ENCODE measurements around the gene NOXO1. TPM values are rescaled to one million over a fixed set of nuclear protein-coding genes. Genes with fewer than 3 reads are reported as not detected.

The NOXO1 gene
- total and polyA plus RNA-seq, 9 of the 15 experiments (the other 6 are each of a cell fraction or from before 2014, with no cell fraction given): not detected

GRCh38 chr16:1942047-1942809 is 39.0 kb downstream of the NOXO1 start (continued):
- TF ChIP-seq FOS (IDR thresholded peaks at IDR 0.05; ENCODE audit: extremely low read depth, insufficient read length): no peak
- no peak for TF ChIP-seq SMC3 (conservative IDR thresholded peaks at IDR 0.05; ENCODE audit: insufficient read depth, low read depth, low read length)
- TF ChIP-seq PHTF2 (CRISPR knock-in tag; IDR thresholded peaks at IDR 0.05): no peak
- TF ChIP-seq MTA2 (IDR thresholded peaks at IDR 0.05; ENCODE audit: low read depth): no peak
- TF ChIP-seq TGIF2 (CRISPR knock-in tag; IDR thresholded peaks at IDR 0.05): no peak
- no peak for TF ChIP-seq USF1 (CRISPR knock-in tag; IDR thresholded peaks at IDR 0.05)
- TF ChIP-seq ADNP (tag; IDR thresholded peaks at IDR 0.05): no peak
- TF ChIP-seq KLF10 (CRISPR knock-in tag; IDR thresholded peaks at IDR 0.05): no peak
- TF ChIP-seq MNT (conservative IDR thresholded peaks at IDR 0.05): peak in 1 of 2 experiments; percentile 57; a peak in 1 of 4 replicates
- TF ChIP-seq ZNF639 (CRISPR knock-in tag; conservative IDR thresholded peaks at IDR 0.05 in 1 of 2, IDR thresholded peaks at IDR 0.05 in 1 of 2): 0 out of 4 replicates have a peak, but pooled peaks of 1 of the 2 experiments have one; percentile 22
- no peak for TF ChIP-seq ZNF324 (CRISPR knock-in tag; IDR thresholded peaks at IDR 0.05)
- TF ChIP-seq SRSF3 (IDR thresholded peaks at IDR 0.05; ENCODE audit: insufficient read depth, low read length): no peak
- no peak for TF ChIP-seq SREBF2 (CRISPR knock-in tag; IDR thresholded peaks at IDR 0.05)
- TF ChIP-seq CBX2 (IDR thresholded peaks at IDR 0.05; ENCODE audit: insufficient read depth, low read length, poor library complexity, severe bottlenecking): no peak
- no peak for TF ChIP-seq ZBTB2 (IDR thresholded peaks at IDR 0.05)
- no peak for TF ChIP-seq CXXC5 (CRISPR knock-in tag; IDR thresholded peaks at IDR 0.05)
- no peak for TF ChIP-seq ZNF354B (CRISPR knock-in tag; IDR thresholded peaks at IDR 0.05)
- no peak for TF ChIP-seq ZNF655 (CRISPR knock-in tag; IDR thresholded peaks at IDR 0.05)
- TF ChIP-seq ELF4 (CRISPR knock-in tag; IDR thresholded peaks at IDR 0.05): no peak
- peak; percentile 17; the same call in 1 of the 2 replicates for TF ChIP-seq SMARCC2 (IDR thresholded peaks at IDR 0.05; ENCODE audit: low read depth)
- TF ChIP-seq FOXK2 (conservative IDR thresholded peaks at IDR 0.05 in 1 of 2, IDR thresholded peaks at IDR 0.05 in 1 of 2; ENCODE audit: low read depth in 2 of 2): peak; percentile 51 to 62; a peak in 2 of 4 replicates
- no peak; a peak in 1 of 4 replicates for TF ChIP-seq TBL1XR1 (IDR thresholded peaks at IDR 0.05; ENCODE audit: low read length in 2 of 2)

Measured in K562 (cell line).